Measurements from ENCODE around the gene CETN1. TPM values are rescaled to one million over a fixed set of nuclear protein-coding genes. Genes with fewer than 3 reads are reported as not detected.

Gene CETN1
- total RNA-seq, 1 donor from 2014 or later, result not detected

DNA sequence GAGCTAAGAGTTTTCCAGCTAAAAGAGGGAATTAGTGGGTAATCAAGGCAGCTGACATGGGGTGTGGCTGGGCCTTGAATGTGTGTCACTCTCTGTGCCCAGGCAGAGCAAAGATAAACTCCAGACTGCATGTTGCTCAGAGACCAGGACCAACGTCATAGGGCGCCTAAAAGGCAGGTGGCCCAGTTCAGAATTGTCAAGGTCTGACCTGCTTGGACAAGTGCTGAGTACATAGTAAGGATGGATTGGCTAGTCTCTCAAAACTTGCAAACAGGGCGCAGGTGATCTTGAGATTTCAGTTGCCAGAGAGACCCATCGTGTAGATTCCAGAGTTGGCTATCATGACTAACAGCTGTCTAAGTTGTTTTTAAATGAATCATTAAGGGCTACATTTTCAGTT, 35.6 kb downstream of the CETN1 start:
- ATAC-seq (ENCODE audit: low read depth) (no peak), DNase-seq (no peak)
- CTCF ChIA-PET, result interaction anchor here (1.3 to 5.0 kb wide), 2 partner anchors 10 to 13 kb away, joined by 3 to 20 read pairs; no protein-coding TSS in a partner anchor
- no peak overlapping the region for H3K4me3 Mint-ChIP-seq
- POLR2A ChIA-PET, result no interaction called here
- no peaks in the 10 kb centered on the region for H3K9me3 Mint-ChIP-seq
- H3K4me1 Mint-ChIP-seq, result no peaks in the 10 kb centered on the region
- peaks cover 2% of the 10 kb centered on the region for H3K27me3 Mint-ChIP-seq
- no peaks in the 10 kb centered on the region for H3K36me3 Mint-ChIP-seq (ENCODE audit: low read depth)
- TF ChIP-seq, protein P1, sequence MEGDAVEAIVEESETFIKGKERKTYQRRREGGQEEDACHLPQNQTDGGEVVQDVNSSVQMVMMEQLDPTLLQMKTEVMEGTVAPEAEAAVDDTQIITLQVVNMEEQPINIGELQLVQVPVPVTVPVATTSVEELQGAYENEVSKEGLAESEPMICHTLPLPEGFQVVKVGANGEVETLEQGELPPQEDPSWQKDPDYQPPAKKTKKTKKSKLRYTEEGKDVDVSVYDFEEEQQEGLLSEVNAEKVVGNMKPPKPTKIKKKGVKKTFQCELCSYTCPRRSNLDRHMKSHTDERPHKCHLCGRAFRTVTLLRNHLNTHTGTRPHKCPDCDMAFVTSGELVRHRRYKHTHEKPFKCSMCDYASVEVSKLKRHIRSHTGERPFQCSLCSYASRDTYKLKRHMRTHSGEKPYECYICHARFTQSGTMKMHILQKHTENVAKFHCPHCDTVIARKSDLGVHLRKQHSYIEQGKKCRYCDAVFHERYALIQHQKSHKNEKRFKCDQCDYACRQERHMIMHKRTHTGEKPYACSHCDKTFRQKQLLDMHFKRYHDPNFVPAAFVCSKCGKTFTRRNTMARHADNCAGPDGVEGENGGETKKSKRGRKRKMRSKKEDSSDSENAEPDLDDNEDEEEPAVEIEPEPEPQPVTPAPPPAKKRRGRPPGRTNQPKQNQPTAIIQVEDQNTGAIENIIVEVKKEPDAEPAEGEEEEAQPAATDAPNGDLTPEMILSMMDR (IDR thresholded peaks at IDR 0.05), result no peak
- intact Hi-C loops (cut with micrococcal nuclease), result no loop called here
- H3K27ac Mint-ChIP-seq, result no peak overlapping the region

GRCh38 chr18:616380-616995, 36.3 kb downstream of the CETN1 start:
- DNase-seq, result no peak
- Mint-ChIP-seq H3K4me3 (no peak overlapping the region), H3K9me3 (no peaks in the 10 kb centered on the region), H3K27me3 (peaks cover 2% of the 10 kb centered on the region), H3K27ac (no peak overlapping the region), H3K36me3 (ENCODE audit: low read depth) (no peaks in the 10 kb centered on the region), H3K4me1 (no peaks in the 10 kb centered on the region)
- TF ChIP-seq, protein P1 (IDR thresholded peaks at IDR 0.05), result no peak
- ATAC-seq (ENCODE audit: low read depth), result no peak
- POLR2A ChIA-PET, result no interaction called here
- intact Hi-C loops (cut with micrococcal nuclease), result no loop called here
- CTCF ChIA-PET, result interaction anchor here (0.5 to 5.0 kb wide), 3 partner anchors 9 to 25 kb away, joined by 3 to 20 read pairs (median 3); no protein-coding TSS in a partner anchor

DNA sequence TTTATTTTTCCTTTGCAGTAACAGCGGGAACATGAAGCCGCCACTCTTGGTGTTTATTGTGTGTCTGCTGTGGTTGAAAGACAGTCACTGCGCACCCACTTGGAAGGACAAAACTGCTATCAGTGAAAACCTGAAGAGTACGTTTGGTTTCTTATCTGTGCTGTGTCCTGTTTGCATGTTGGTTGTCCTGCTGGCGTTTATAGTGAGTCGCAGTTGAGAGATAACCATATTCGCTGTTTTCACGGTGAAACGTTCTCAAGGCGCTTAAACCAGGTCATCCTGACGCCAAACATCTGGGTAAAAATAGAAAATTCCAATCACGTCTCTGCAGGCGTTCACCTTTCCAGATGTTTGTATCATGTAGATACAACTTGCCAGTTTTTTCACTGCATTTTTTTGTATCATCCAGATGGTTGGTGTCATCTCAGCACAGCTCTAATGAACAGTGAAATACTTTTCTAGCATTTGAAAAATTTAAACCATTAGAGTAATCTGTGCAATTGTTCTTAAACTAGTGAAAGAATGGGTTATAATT, 37.9 kb downstream of the CETN1 start:
- no peak for ATAC-seq (ENCODE audit: low read depth)
- CTCF ChIA-PET, result interaction anchor here (1.4 kb wide), 1 partner anchor 9 kb away, joined by 5 read pairs; no protein-coding TSS in a partner anchor

GRCh38 chr18:618618-619017, 38.4 kb downstream of the CETN1 start:
- no peaks in the 10 kb centered on the region for H3K9me3 Mint-ChIP-seq
- no peak overlapping the region for H3K27ac Mint-ChIP-seq
- peaks cover 2% of the 10 kb centered on the region for H3K27me3 Mint-ChIP-seq
- no peak overlapping the region for H3K4me3 Mint-ChIP-seq
- DNase-seq (no peak), ATAC-seq (ENCODE audit: low read depth) (no peak)
- ChIA-PET CTCF (interaction anchor here (1.4 kb wide), 1 partner anchor 9 kb away, joined by 5 read pairs; no protein-coding TSS in a partner anchor), POLR2A (no interaction called here)
- H3K36me3 Mint-ChIP-seq (ENCODE audit: low read depth), result no peaks in the 10 kb centered on the region
- intact Hi-C loops (cut with micrococcal nuclease), result no loop called here
- TF ChIP-seq, protein P1 (IDR thresholded peaks at IDR 0.05), result no peak
- H3K4me1 Mint-ChIP-seq, result no peaks in the 10 kb centered on the region

More for the DNA sequence above, 37.9 kb downstream of the CETN1 start:
- TF ChIP-seq, protein P1 (IDR thresholded peaks at IDR 0.05), result no peak
- POLR2A ChIA-PET, result no interaction called here
- intact Hi-C loops (cut with micrococcal nuclease), result no loop called here
- H3K27ac Mint-ChIP-seq, result no peak overlapping the region
- no peak overlapping the region for H3K4me3 Mint-ChIP-seq
- no peaks in the 10 kb centered on the region for H3K4me1 Mint-ChIP-seq
- DNase-seq, result no peak
- peaks cover 2% of the 10 kb centered on the region for H3K27me3 Mint-ChIP-seq
- H3K36me3 Mint-ChIP-seq (ENCODE audit: low read depth), result no peaks in the 10 kb centered on the region
- no peaks in the 10 kb centered on the region for H3K9me3 Mint-ChIP-seq

GRCh38 chr18:621291-622043, 41.3 kb downstream of the CETN1 start:
- no peak for ATAC-seq (ENCODE audit: low read depth)
- Mint-ChIP-seq H3K9me3 (no peaks in the 10 kb centered on the region), H3K4me1 (no peaks in the 10 kb centered on the region), H3K27me3 (peaks cover 6% of the 10 kb centered on the region), H3K27ac (no peak overlapping the region), H3K4me3 (no peak overlapping the region), H3K36me3 (ENCODE audit: low read depth) (no peaks in the 10 kb centered on the region)
- TF ChIP-seq, protein P1 (IDR thresholded peaks at IDR 0.05), result no peak
- intact Hi-C loops (cut with micrococcal nuclease), result loop anchor here (5.0 kb wide), 1 partner anchor 1921 kb away; no protein-coding TSS in a partner anchor
- no peak for DNase-seq
- POLR2A ChIA-PET, result no interaction called here
- CTCF ChIA-PET, result interaction anchor here (1.1 kb wide), 1 partner anchor 218 kb away, joined by 4 read pairs; no protein-coding TSS in a partner anchor

Data from activated B cell treated with CpG ODN at 0.5 μM for 24 hours (primary cell).